C4-2B (cell line): ENCODE results near the gene TPPP3.

ENCODE experiments used
- CTCF ChIP-seq: fragments of 450-650 bp; conservative IDR thresholded peaks from 2 replicates; pipeline ENCODE4 v1.5.1; 2017; ENCODE audit warnings: mild to moderate bottlenecking
- ZFX ChIP-seq: fragments of 450-650 bp; IDR thresholded peaks from 2 replicates; pipeline ENCODE4 v1.6.1; 2017

- TF ChIP-seq CTCF (no peak), ZFX (no peak)
Observed at GRCh38 chr16:67341250-67341649, 52.0 kb downstream of the TPPP3 start.
